Liver (tissue), 9 donors: ENCODE measurements around the gene MT4. TPM values are rescaled to one million over a fixed set of nuclear protein-coding genes. Genes with fewer than 3 reads are reported as not detected.

Source experiments
- DNase-seq: peaks from one replicate; pipeline ENCODE4 v3.0.0-alpha.2; 2017; ENCODE audit warnings: low spot score
- H3K27ac ChIP-seq, 2 donors: one replicate each; pipeline ENCODE4 v1.7.0; 2013; ENCODE audit warnings: inconsistent platforms in 2 of 2, low read length in 2 of 2, control low read depth in 1 of 2, low read depth in 1 of 2, mild to moderate bottlenecking in 1 of 2
- H3K27me3 ChIP-seq, 4 donors: one replicate each; pipeline versions ENCODE4 v1.6.1 to v1.7.0; 2013; ENCODE audit warnings: low read length in 3 of 4, inconsistent platforms in 1 of 4, mild to moderate bottlenecking in 1 of 4, moderate library complexity in 1 of 4; ENCODE audit not compliant: control insufficient read depth in 4 of 4, insufficient read depth in 4 of 4
- H3K36me3 ChIP-seq, 4 donors: one replicate each; pipeline versions ENCODE4 v1.6.1 to v1.7.0; 2013; ENCODE audit warnings: low read length in 3 of 4, mild to moderate bottlenecking in 3 of 4, low read depth in 1 of 4, moderate library complexity in 1 of 4; ENCODE audit not compliant: control insufficient read depth in 4 of 4, insufficient read depth in 3 of 4
- H3K4me1 ChIP-seq, 4 donors: one replicate each; pipeline versions ENCODE4 v1.6.1 to v1.7.0; 2013; ENCODE audit warnings: low read length in 3 of 4, mild to moderate bottlenecking in 3 of 4, moderate library complexity in 1 of 4; ENCODE audit not compliant: control insufficient read depth in 4 of 4, insufficient read depth in 4 of 4
- H3K4me3 ChIP-seq, 3 donors: one replicate each; pipeline versions ENCODE4 v1.6.1 to v1.7.0; 2013; ENCODE audit warnings: low read length in 3 of 3, control low read depth in 1 of 3, low read depth in 1 of 3, mild to moderate bottlenecking in 1 of 3
- H3K9ac ChIP-seq, 2 donors: one replicate each; pipeline ENCODE4 v1.7.0; 2013; ENCODE audit warnings: low read length in 2 of 2, mild to moderate bottlenecking in 2 of 2, moderate library complexity in 2 of 2, control low read depth in 1 of 2, low read depth in 1 of 2
- H3K9me3 ChIP-seq, 4 donors: one replicate each; pipeline versions ENCODE4 v1.6.1 to v1.7.0; 2013; ENCODE audit warnings: low read length in 3 of 4; ENCODE audit not compliant: control insufficient read depth in 4 of 4
- ATF3 ChIP-seq: IDR thresholded peaks from 2 replicates; pipeline ENCODE4 v1.6.1; 2016; ENCODE audit warnings: antibody characterized with exemption
- CTCF ChIP-seq: fragments of 150-350 bp; IDR thresholded peaks from 2 replicates; pipeline ENCODE4 v1.5.1; 2017; ENCODE audit warnings: improper control_type of control experiment, low read depth, low read length; ENCODE audit not compliant: missing input control
- EGR1 ChIP-seq, 2 donors: IDR thresholded peaks; 2 replicates each; pipeline ENCODE4 v1.6.1; 2016 to 2018; ENCODE audit warnings: antibody characterized with exemption in 2 of 2, low read depth in 2 of 2
- FOXA1 ChIP-seq: IDR thresholded peaks from 2 replicates; pipeline ENCODE4 v1.6.1; 2016; ENCODE audit warnings: antibody characterized with exemption
- FOXA2 ChIP-seq: IDR thresholded peaks from 2 replicates; pipeline ENCODE4 v1.6.1; 2016; ENCODE audit warnings: antibody characterized with exemption
- GABPA ChIP-seq, 2 donors: IDR thresholded peaks in 1 of 2; conservative IDR thresholded peaks in 1 of 2; 2 replicates each; pipeline ENCODE4 v1.6.1; 2016; ENCODE audit warnings: antibody characterized with exemption in 2 of 2, mild to moderate bottlenecking in 1 of 2, moderate library complexity in 1 of 2
- HNF4A ChIP-seq, 2 donors: conservative IDR thresholded peaks; 2 replicates each; pipeline ENCODE4 v1.6.1; 2016; ENCODE audit warnings: antibody characterized with exemption in 2 of 2, mild to moderate bottlenecking in 2 of 2
- HNF4G ChIP-seq: IDR thresholded peaks from 2 replicates; pipeline ENCODE4 v1.6.1; 2016; ENCODE audit warnings: antibody characterized with exemption
- JUND ChIP-seq, 2 donors: IDR thresholded peaks; 2 replicates each; pipeline ENCODE4 v1.6.1; 2016; ENCODE audit warnings: antibody characterized with exemption in 2 of 2
- MAX ChIP-seq: IDR thresholded peaks from 2 replicates; pipeline ENCODE4 v1.6.1; 2016; ENCODE audit warnings: antibody characterized with exemption
- NR2F2 ChIP-seq: IDR thresholded peaks from 2 replicates; pipeline ENCODE4 v1.6.1; 2016; ENCODE audit warnings: antibody characterized with exemption
- RAD21 ChIP-seq, 2 donors: IDR thresholded peaks; 2 replicates each; pipeline ENCODE4 v1.6.1; 2016; ENCODE audit warnings: antibody characterized with exemption in 2 of 2, mild to moderate bottlenecking in 2 of 2
- REST ChIP-seq: IDR thresholded peaks from 2 replicates; pipeline ENCODE4 v1.6.1; 2016; ENCODE audit warnings: antibody characterized with exemption, mild to moderate bottlenecking
- RXRA ChIP-seq, 2 donors: IDR thresholded peaks; 2 replicates each; pipeline ENCODE4 v1.6.1; 2017 to 2018; ENCODE audit warnings: antibody characterized with exemption in 2 of 2, mild to moderate bottlenecking in 1 of 2
- SP1 ChIP-seq: IDR thresholded peaks from 2 replicates; pipeline ENCODE4 v1.6.1; 2018; ENCODE audit warnings: antibody characterized with exemption, mild to moderate bottlenecking
- TAF1 ChIP-seq: conservative IDR thresholded peaks from 2 replicates; pipeline ENCODE4 v1.6.1; 2016; ENCODE audit warnings: antibody characterized with exemption, mild to moderate bottlenecking
- YY1 ChIP-seq: IDR thresholded peaks from 2 replicates; pipeline ENCODE4 v1.6.1; 2016; ENCODE audit warnings: antibody characterized with exemption, mild to moderate bottlenecking
- ZBTB33 ChIP-seq: IDR thresholded peaks from 2 replicates; pipeline ENCODE4 v1.6.1; 2016; ENCODE audit warnings: antibody characterized with exemption
- WGBS: extraction: QIAGEN DNeasy Blood & Tissue Kit; methylation state at CpG from one replicate; pipeline ENCODE4 v1.1.7; 2013; 5-methylcytosine and 5-hydroxymethylcytosine counted together
- polyA plus RNA-seq, 2 donors: library from polyadenylated mRNA; stranded (reverse) in 1 of 2; unstranded in 1 of 2; fragments of 200-250 nt in 1 of 2; fragments of >200 nt in 1 of 2; fragmentation: Nextera tagmentation in 1 of 2; extraction: Ambion mirVana in 1 of 2; gene quantifications; one replicate each; pipeline versions ENCODE4 v1.2.1 to v1.2.3, GENCODE V29; 2013 to 2015
- total RNA-seq, 2 donors: library from RNA; depleted of rRNA; stranded (reverse); fragments of >200 nt; gene quantifications; one replicate each; pipeline ENCODE4 v1.2.3, GENCODE V29; 2014
- donor health status: healthy.
- donor health status: healthy.
- donor health status: healthy.
- donor health status: healthy.
- donor health status: healthy.

MT4 gene
- total and polyA plus RNA-seq, 4 donors = not detected

GRCh38 chr16:56604966-56605365 is 40.1 kb downstream of the MT4 start:
- DNase-seq = no peak
- Histone ChIP-seq H3K9ac (no peak overlapping the region), H3K27me3 (no peaks in the 10 kb centered on the region), H3K27ac (peak overlapping the region; percentile 98 to 99), H3K4me1 (peaks cover 4 to 27% (median 8%) of the 10 kb centered on the region in 4 donors), H3K4me3 (no peak overlapping the region), H3K9me3 (no peaks in the 10 kb centered on the region), H3K36me3 (no peaks in the 10 kb centered on the region)
- 97% methylated on average over 4 of the region's 4 CpGs for WGBS
- TF ChIP-seq CTCF = no peak
- TF ChIP-seq JUND (IDR thresholded peaks at IDR 0.05) = no peak
- TF ChIP-seq ATF3 = no peak
- no peak for TF ChIP-seq NR2F2
- no peak for TF ChIP-seq HNF4A (conservative IDR thresholded peaks at IDR 0.05)
- TF ChIP-seq SP1 = no peak
- no peak for TF ChIP-seq RAD21 (IDR thresholded peaks at IDR 0.05)
- TF ChIP-seq FOXA1 = no peak
- no peak for TF ChIP-seq RXRA (IDR thresholded peaks at IDR 0.05)
- TF ChIP-seq TAF1 = no peak
- TF ChIP-seq YY1 = no peak
- TF ChIP-seq FOXA2 = no peak
- TF ChIP-seq HNF4G = no peak
- TF ChIP-seq ZBTB33 = no peak
- no peak for TF ChIP-seq MAX

GRCh38 chr16:56605475-56605874 is 40.6 kb downstream of the MT4 start:
- Histone ChIP-seq H3K36me3 (no peaks in the 10 kb centered on the region), H3K27me3 (no peaks in the 10 kb centered on the region), H3K4me1 (peaks cover 5 to 29% (median 8%) of the 10 kb centered on the region in 4 donors), H3K9me3 (no peaks in the 10 kb centered on the region), H3K4me3 (no peak overlapping the region), H3K9ac (peak overlapping the region; percentile 23 to 68), H3K27ac (peak overlapping the region; percentile 98 to 99)
- 83% methylated on average over 1 of the region's 1 CpG for WGBS
- DNase-seq = no peak
- TF ChIP-seq FOXA2 (no peak), MAX (no peak), FOXA1 (no peak), JUND (IDR thresholded peaks at IDR 0.05) (no peak), CTCF (no peak), RAD21 (IDR thresholded peaks at IDR 0.05) (no peak), ATF3 (no peak), RXRA (IDR thresholded peaks at IDR 0.05) (no peak), EGR1 (IDR thresholded peaks at IDR 0.05; ENCODE audit: low read depth in 2 of 2) (no peak), YY1 (no peak), REST (no peak), ZBTB33 (no peak), GABPA (IDR thresholded peaks at IDR 0.05 in 1 of 2, conservative IDR thresholded peaks at IDR 0.05 in 1 of 2) (no peak)
